ENCODE data around the gene SH3RF2. TPM values are rescaled to one million over a fixed set of nuclear protein-coding genes. Genes with fewer than 3 reads are reported as not detected.
A peak's percentile ranks its signal among the peaks of the same experiment; 100 is the strongest.

SH3RF2 gene
- polyA plus RNA-seq, 3 donors, result not detected

DNA sequence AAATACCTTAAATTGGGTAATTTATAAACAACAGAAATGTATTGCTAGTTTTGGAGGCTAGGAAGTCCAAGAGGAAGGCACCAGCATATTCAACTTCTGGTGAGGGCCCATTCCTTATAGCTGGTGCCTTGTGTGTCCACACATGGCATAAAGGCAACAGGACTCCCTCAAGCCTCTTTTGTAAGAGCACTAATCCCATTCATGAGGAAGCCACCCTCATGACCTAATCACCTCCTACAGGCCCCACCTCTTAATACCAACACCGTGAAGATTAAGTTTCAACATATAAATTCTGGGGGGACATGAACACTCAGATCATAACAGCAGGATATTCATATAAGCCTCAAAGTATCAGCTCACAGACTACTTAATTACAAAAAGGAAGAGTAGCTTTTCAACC, 173.0 kb downstream of the SH3RF2 start:
- H3K27me3 Mint-ChIP-seq (ENCODE audit: low read depth in 3 of 3), result no peaks in the 10 kb centered on the region
- no peak for DNase-seq
- WGBS (ENCODE audit: insufficient coverage), result 60% methylated on average over 1 of the region's 1 CpG
- Histone ChIP-seq H3K4me2 (replicated peaks; ENCODE audit: extremely low read depth, low read length, poor library complexity, severe bottlenecking) (no peak overlapping the region), H3K9ac (ENCODE audit: insufficient read depth, low read length, poor library complexity, severe bottlenecking) (no peak overlapping the region), H4K20me1 (ENCODE audit: insufficient read depth, low read length) (no peaks in the 10 kb centered on the region), H3K4me1 (ENCODE audit: control insufficient read depth in 1 of 2, insufficient read depth in 2 of 2, low read length in 2 of 2) (no peaks in the 10 kb centered on the region), H3K27ac (ENCODE audit: low read depth in 1 of 2, low read length in 2 of 2) (no peak overlapping the region), H2AFZ (ENCODE audit: insufficient read depth, low read depth, low read length, poor library complexity, severe bottlenecking) (no peak overlapping the region), H3K27me3 (ENCODE audit: control insufficient read depth in 2 of 2, insufficient read depth in 2 of 2, low read length in 2 of 2) (no peaks in the 10 kb centered on the region), H3K4me3 (replicated peaks in 1 of 3; ENCODE audit: low read depth in 2 of 3, low read length in 3 of 3) (no peak overlapping the region), H3K9me3 (replicated peaks in 1 of 2; ENCODE audit: control insufficient read depth in 1 of 2, insufficient read depth in 1 of 2, low read length in 2 of 2) (no peaks in the 10 kb centered on the region), H3K36me3 (replicated peaks in 1 of 2; ENCODE audit: control insufficient read depth in 1 of 2, insufficient read depth in 2 of 2, low read length in 2 of 2) (peaks cover 21 to 32% of the 10 kb centered on the region in 2 donors), H3K79me2 (ENCODE audit: insufficient read depth, low read length) (no peaks in the 10 kb centered on the region)
- TF ChIP-seq, protein P1, sequence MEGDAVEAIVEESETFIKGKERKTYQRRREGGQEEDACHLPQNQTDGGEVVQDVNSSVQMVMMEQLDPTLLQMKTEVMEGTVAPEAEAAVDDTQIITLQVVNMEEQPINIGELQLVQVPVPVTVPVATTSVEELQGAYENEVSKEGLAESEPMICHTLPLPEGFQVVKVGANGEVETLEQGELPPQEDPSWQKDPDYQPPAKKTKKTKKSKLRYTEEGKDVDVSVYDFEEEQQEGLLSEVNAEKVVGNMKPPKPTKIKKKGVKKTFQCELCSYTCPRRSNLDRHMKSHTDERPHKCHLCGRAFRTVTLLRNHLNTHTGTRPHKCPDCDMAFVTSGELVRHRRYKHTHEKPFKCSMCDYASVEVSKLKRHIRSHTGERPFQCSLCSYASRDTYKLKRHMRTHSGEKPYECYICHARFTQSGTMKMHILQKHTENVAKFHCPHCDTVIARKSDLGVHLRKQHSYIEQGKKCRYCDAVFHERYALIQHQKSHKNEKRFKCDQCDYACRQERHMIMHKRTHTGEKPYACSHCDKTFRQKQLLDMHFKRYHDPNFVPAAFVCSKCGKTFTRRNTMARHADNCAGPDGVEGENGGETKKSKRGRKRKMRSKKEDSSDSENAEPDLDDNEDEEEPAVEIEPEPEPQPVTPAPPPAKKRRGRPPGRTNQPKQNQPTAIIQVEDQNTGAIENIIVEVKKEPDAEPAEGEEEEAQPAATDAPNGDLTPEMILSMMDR (IDR thresholded peaks at IDR 0.05), result no peak
- H3K4me1 Mint-ChIP-seq, result no peaks in the 10 kb centered on the region
- H3K4me3 Mint-ChIP-seq, result no peak overlapping the region
- H3K9me3 Mint-ChIP-seq, result no peaks in the 10 kb centered on the region
- intact Hi-C loops (cut with micrococcal nuclease), result no loop called here
- peaks cover 19 to 25% of the 10 kb centered on the region in 2 donors for H3K36me3 Mint-ChIP-seq
- peak overlapping the region in 1 of 7 donors; percentile 54 for H3K27ac Mint-ChIP-seq

DNA sequence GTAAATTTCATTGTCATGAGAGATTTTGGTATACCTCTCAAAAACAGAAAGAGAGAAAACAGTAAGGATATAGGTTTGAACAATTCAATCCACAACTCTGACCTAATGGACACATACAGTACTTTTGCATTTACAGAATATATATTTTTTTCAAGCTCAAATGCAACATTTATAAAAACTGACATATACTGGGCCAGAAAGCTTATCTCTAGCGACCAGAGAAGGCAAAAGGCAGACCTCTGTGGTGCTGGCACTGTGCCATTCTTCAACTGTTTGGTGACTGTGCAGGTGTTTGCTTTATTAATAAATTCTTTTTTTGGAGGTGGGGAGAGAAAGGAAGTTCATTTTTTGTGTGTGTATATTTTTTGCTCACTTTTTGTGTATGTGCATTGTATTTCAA, 175.0 kb downstream of the SH3RF2 start:
- no peak overlapping the region for H3K4me2 ChIP-seq (replicated peaks; ENCODE audit: extremely low read depth, low read length, poor library complexity, severe bottlenecking)
- H3K9me3 ChIP-seq (replicated peaks in 1 of 2; ENCODE audit: control insufficient read depth in 1 of 2, insufficient read depth in 1 of 2, low read length in 2 of 2), result no peaks in the 10 kb centered on the region
- peaks cover 35 to 41% of the 10 kb centered on the region in 2 donors for H3K36me3 Mint-ChIP-seq
- no peak overlapping the region for H3K9ac ChIP-seq (ENCODE audit: insufficient read depth, low read length, poor library complexity, severe bottlenecking)
- no peaks in the 10 kb centered on the region for H3K9me3 Mint-ChIP-seq
- no peak overlapping the region for H3K4me3 Mint-ChIP-seq
- WGBS (ENCODE audit: insufficient coverage), result no CpG with 5 or more reads among the region's 1 CpG
- H3K4me1 ChIP-seq (ENCODE audit: control insufficient read depth in 1 of 2, insufficient read depth in 2 of 2, low read length in 2 of 2), result no peaks in the 10 kb centered on the region
- no peaks in the 10 kb centered on the region for H3K27me3 ChIP-seq (ENCODE audit: control insufficient read depth in 2 of 2, insufficient read depth in 2 of 2, low read length in 2 of 2)
- no peak overlapping the region for H3K4me3 ChIP-seq (replicated peaks in 1 of 3; ENCODE audit: low read depth in 2 of 3, low read length in 3 of 3)
- TF ChIP-seq, protein P1 (IDR thresholded peaks at IDR 0.05), result no peak
- H2AFZ ChIP-seq (ENCODE audit: insufficient read depth, low read depth, low read length, poor library complexity, severe bottlenecking), result no peak overlapping the region
- H3K4me1 Mint-ChIP-seq, result no peaks in the 10 kb centered on the region
- no peaks in the 10 kb centered on the region for H3K79me2 ChIP-seq (ENCODE audit: insufficient read depth, low read length)
- no peaks in the 10 kb centered on the region for H4K20me1 ChIP-seq (ENCODE audit: insufficient read depth, low read length)
- intact Hi-C loops (cut with micrococcal nuclease), result no loop called here
- H3K27ac ChIP-seq (ENCODE audit: low read depth in 1 of 2, low read length in 2 of 2), result no peak overlapping the region
- DNase-seq, result no peak
- H3K36me3 ChIP-seq (replicated peaks in 1 of 2; ENCODE audit: control insufficient read depth in 1 of 2, insufficient read depth in 2 of 2, low read length in 2 of 2), result peaks cover 32 to 53% of the 10 kb centered on the region in 2 donors
- H3K27ac Mint-ChIP-seq, result no peak overlapping the region
- no peaks in the 10 kb centered on the region for H3K27me3 Mint-ChIP-seq (ENCODE audit: low read depth in 3 of 3)

All from CD14-positive monocyte (primary cell).